DOHH2 (cell line): ENCODE measurements around the gene TEAD4.

Source experiments
- CTCF ChIP-seq: fragments of 200-600 bp; sonication (generic); IDR thresholded peaks from one replicate; pipeline ENCODE4 v1.5.1; 2014; ENCODE audit warnings: antibody characterized with exemption, mild to moderate bottlenecking, low read depth, low read length; ENCODE audit not compliant: poor library complexity, severe bottlenecking
- EZH2phosphoT487 ChIP-seq: fragments of 200-600 bp; sonication (generic); IDR thresholded peaks from 2 replicates; pipeline ENCODE4 v1.6.1; 2017; ENCODE audit warnings: borderline replicate concordance, mild to moderate bottlenecking, antibody characterized with exemption, low read length, moderate library complexity, mixed read lengths

GRCh38 chr12:3046441-3047200 is 87.4 kb downstream of the TEAD4 start:
- no peak for TF ChIP-seq CTCF
- no peak for TF ChIP-seq EZH2phosphoT487
